Naive thymus-derived CD4-positive, alpha-beta T cell (primary cell): Measurements from ENCODE around the gene SLC9A3. TPM values are rescaled to one million over a fixed set of nuclear protein-coding genes. Genes with fewer than 3 reads are reported as not detected.
A peak's percentile ranks its signal among the peaks of the same experiment; 100 is the strongest.

Experiments used
- ATAC-seq: fragments of 150-1000 bp; cut with Tn5 transposase; 2 replicates; pipeline ENCODE4 v1.10.0; 2021; ENCODE audit warnings: mild to moderate bottlenecking, moderate library complexity
- CTCF ChIA-PET: fragments of 350-600 bp; sonication (Branson Sonifier 250); formaldehyde crosslinking; loops from one replicate; lab custom pipeline; 2021; ENCODE audit warnings: antibody characterized with exemption; lab: Charles Lee
- POLR2A ChIA-PET: fragments of 350-600 bp; sonication (Branson Sonifier 250); formaldehyde crosslinking; loops from one replicate; lab custom pipeline; 2021; ENCODE audit warnings: antibody characterized with exemption, inconsistent platforms; lab: Charles Lee
- DNase-seq, 9 donors: peaks; one replicate each; pipeline versions ENCODE4 v3.0.0 to v3.0.0-alpha.2; 2020 to 2022; ENCODE audit warnings: mixed read lengths in 1 of 9
- H3K27ac ChIP-seq: one replicate; pipeline ENCODE4 v1.7.0; 2013; ENCODE audit warnings: mild to moderate bottlenecking, low read depth, low read length, moderate library complexity
- H3K27me3 ChIP-seq, 2 donors: one replicate each; pipeline ENCODE4 v1.7.0; 2013; ENCODE audit warnings: low read length in 2 of 2, mild to moderate bottlenecking in 2 of 2, moderate library complexity in 2 of 2; ENCODE audit not compliant: control insufficient read depth in 2 of 2, insufficient read depth in 2 of 2
- H3K36me3 ChIP-seq, 3 experiments: 1 replicate in 2 of 3; 2 replicates in 1 of 3; pipeline ENCODE4 v1.7.0; 2013; ENCODE audit warnings: low read length in 3 of 3, mild to moderate bottlenecking in 3 of 3, moderate library complexity in 1 of 3; ENCODE audit not compliant: insufficient read depth in 3 of 3, control insufficient read depth in 2 of 3
- H3K4me1 ChIP-seq, 2 donors: one replicate each; pipeline ENCODE4 v1.7.0; 2013; ENCODE audit warnings: low read length in 2 of 2, mild to moderate bottlenecking in 2 of 2, moderate library complexity in 1 of 2; ENCODE audit not compliant: control insufficient read depth in 2 of 2, insufficient read depth in 2 of 2
- H3K4me3 ChIP-seq: 2 replicates; pipeline ENCODE4 v1.7.0; 2013; ENCODE audit warnings: mild to moderate bottlenecking, low read length
- H3K9me3 ChIP-seq, 3 experiments: 1 replicate in 2 of 3; 2 replicates in 1 of 3; pipeline ENCODE4 v1.7.0; 2013; ENCODE audit warnings: low read length in 3 of 3; ENCODE audit not compliant: control insufficient read depth in 2 of 3
- H3K27ac Mint-ChIP-seq, 9 donors: one replicate each; pipeline ENCODE4 v1.8.0; 2020 to 2022; ENCODE audit warnings: mixed read lengths in 9 of 9, mild to moderate bottlenecking in 8 of 9, moderate library complexity in 5 of 9, inconsistent platforms in 2 of 9
- H3K27me3 Mint-ChIP-seq, 5 donors: one replicate each; pipeline ENCODE4 v1.8.0; 2021 to 2022; ENCODE audit warnings: mixed read lengths in 5 of 5, mild to moderate bottlenecking in 1 of 5
- H3K36me3 Mint-ChIP-seq, 5 donors: one replicate each; pipeline ENCODE4 v1.8.0; 2020 to 2022; ENCODE audit warnings: mixed read lengths in 5 of 5, mild to moderate bottlenecking in 3 of 5, inconsistent platforms in 1 of 5
- H3K4me1 Mint-ChIP-seq, 7 donors: one replicate each; pipeline ENCODE4 v1.8.0; 2020 to 2022; ENCODE audit warnings: mixed read lengths in 7 of 7, mild to moderate bottlenecking in 3 of 7, inconsistent platforms in 1 of 7
- H3K4me3 Mint-ChIP-seq, 10 donors: one replicate each; pipeline ENCODE4 v1.8.0; 2020 to 2022; ENCODE audit warnings: mild to moderate bottlenecking in 10 of 10, mixed read lengths in 10 of 10, moderate library complexity in 6 of 10, inconsistent platforms in 2 of 10
- H3K9me3 Mint-ChIP-seq, 11 donors: one replicate each; pipeline ENCODE4 v1.8.0; 2020 to 2022; ENCODE audit warnings: mixed read lengths in 11 of 11, mild to moderate bottlenecking in 4 of 11, inconsistent platforms in 1 of 11, moderate library complexity in 1 of 11
- intact Hi-C, 2 donors: fragments of 100-400 bp; cut with micrococcal nuclease; formaldehyde crosslinking; loops; one replicate each; pipeline ENCODE4 v1.15.1; 2023
- polyA plus RNA-seq, 2 donors: library from polyadenylated mRNA; unstranded; fragments of 300-500 nt; fragmentation: Illumina TruSeq; gene quantifications; one replicate each; pipeline ENCODE4 v1.2.3, GENCODE V29; 2021
- total RNA-seq, 6 experiments: library from RNA in 5 of 6; stranded (reverse) in 5 of 6; gene quantifications; 1 replicate in 5 of 6; 2 replicates in 1 of 6; pipeline ENCODE4 v1.2.3 and lab custom pipeline; 2021 to 2026

The SLC9A3 gene
- total and polyA plus RNA-seq, 7 experiments from 2014 or later: 1.5 to 5.5 (median 3.2) TPM

DNA sequence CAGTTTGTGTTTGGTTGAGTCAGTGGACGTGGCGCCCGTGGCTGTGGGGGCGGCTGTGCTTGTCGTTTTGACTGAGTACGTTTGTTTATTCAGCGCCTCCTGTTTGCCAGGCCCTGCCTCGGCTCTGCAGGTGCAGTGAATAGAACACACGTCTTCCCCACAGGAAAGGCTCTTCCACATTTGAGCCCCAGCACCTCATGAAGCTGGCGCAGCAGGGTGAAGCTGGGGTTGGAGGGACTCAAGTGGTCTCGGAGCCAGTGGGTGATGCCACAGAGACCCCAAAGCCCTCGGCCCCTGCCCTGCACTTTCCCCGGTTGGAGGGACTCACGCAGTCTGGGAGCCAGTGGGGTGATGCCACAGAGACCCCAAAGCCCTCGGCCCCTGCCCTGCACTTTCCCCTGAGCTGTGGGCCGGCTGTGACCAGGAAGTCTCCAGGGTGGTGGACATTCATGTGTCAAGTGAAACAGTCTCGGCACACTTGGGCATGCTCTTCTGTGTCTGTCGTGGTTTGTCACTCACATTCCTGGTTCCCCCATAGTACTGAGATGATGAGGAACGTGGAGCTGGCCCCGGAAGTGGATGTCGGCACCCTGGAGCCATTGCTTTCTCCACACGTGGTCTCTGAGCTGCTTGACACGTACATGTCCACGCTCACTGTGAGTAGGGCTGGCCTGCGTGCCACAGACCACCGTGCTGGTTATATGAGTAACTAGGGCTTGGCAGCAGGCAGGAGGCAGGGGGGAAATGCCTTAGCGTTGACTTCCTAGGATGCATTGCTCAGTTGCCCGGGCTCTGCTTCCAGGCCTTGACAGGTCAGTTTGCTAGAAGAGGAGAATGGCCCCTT, 67.7 kb downstream of the SLC9A3 start:
- Mint-ChIP-seq H3K27me3 (no peaks in the 10 kb centered on the region), H3K9me3 (peaks cover 4 to 15% (median 12%) of the 10 kb centered on the region in 11 donors), H3K4me1 (peaks cover 22 to 67% (median 36%) of the 10 kb centered on the region in 7 donors), H3K36me3 (peaks cover 29 to 72% (median 53%) of the 10 kb centered on the region in 5 donors), H3K27ac (peak overlapping the region in 1 of 9 donors; percentile 21), H3K4me3 (no peak overlapping the region)
- peak in 1 of 9 donors; percentile 17 for DNase-seq
- POLR2A ChIA-PET: no interaction called here
- no peak for ATAC-seq
- no peaks in the 10 kb centered on the region for H3K27me3 ChIP-seq
- peaks cover 0 to 10% (median 0%) of the 10 kb centered on the region in 3 experiments for H3K9me3 ChIP-seq
- H3K4me3 ChIP-seq: no peak overlapping the region
- H3K36me3 ChIP-seq: peaks cover 13 to 89% (median 15%) of the 10 kb centered on the region in 3 experiments
- intact Hi-C loops: no loop called here
- H3K4me1 ChIP-seq: peaks cover 0 to 20% of the 10 kb centered on the region in 2 donors
- CTCF ChIA-PET: no interaction called here
- H3K27ac ChIP-seq: no peak overlapping the region

DNA sequence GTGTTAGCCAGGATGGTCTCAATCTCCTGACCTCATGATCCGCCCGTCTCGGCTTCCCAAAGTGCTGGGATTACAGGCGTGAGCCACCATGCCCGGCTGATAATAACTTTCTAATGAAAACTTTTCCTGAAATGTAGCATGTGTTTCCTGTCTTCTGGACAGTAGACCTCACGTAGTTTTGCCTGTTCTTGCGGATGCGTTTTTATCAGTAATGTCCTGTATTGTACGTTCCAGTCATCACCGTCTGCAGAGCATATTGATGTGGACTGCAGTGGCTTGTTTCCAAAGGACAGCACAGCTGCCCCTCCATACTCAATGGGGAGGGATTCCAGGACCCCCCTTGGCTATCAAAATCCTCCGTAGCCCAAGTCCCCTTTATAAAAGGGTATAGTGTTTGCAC, 68.4 kb downstream of the SLC9A3 start:
- POLR2A ChIA-PET: no interaction called here
- peaks cover 16 to 95% (median 23%) of the 10 kb centered on the region in 3 experiments for H3K36me3 ChIP-seq
- CTCF ChIA-PET: no interaction called here

DNA sequence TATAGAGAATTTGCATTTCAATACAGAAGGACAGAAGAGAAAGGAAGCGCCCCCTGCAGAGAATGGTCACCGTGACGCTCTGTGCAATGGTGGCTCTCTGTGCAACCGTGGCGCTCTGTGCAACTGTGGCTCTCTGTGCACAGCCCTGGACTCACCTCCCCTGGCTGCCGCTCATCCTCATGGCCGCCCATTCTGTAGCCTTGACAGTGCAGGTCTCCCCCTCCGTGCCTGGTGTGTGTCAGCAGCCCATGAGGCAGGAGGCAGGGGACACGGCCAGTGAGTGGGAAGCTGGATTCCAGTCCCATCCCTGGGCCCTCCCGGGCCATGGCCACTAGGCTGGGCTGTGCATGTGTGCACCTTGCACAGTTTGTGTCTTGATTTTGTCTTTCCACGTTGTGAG, 69.3 kb downstream of the SLC9A3 start:
- Histone ChIP-seq H3K27me3 (no peaks in the 10 kb centered on the region), H3K4me3 (no peak overlapping the region), H3K36me3 (peaks cover 16 to 93% (median 23%) of the 10 kb centered on the region in 3 experiments), H3K4me1 (peaks cover 0 to 20% of the 10 kb centered on the region in 2 donors), H3K9me3 (peaks cover 0 to 13% (median 0%) of the 10 kb centered on the region in 3 experiments), H3K27ac (no peak overlapping the region)
- ATAC-seq (no peak), DNase-seq (peak in 1 of 9 donors; percentile 19)
- ChIA-PET CTCF (no interaction called here), POLR2A (no interaction called here)
- H3K27ac Mint-ChIP-seq: peak overlapping the region in 1 of 9 donors; percentile 89
- intact Hi-C loops: no loop called here
- H3K36me3 Mint-ChIP-seq: peaks cover 34 to 79% (median 64%) of the 10 kb centered on the region in 5 donors
- no peak overlapping the region for H3K4me3 Mint-ChIP-seq
- H3K9me3 Mint-ChIP-seq: peaks cover 4 to 27% (median 15%) of the 10 kb centered on the region in 11 donors
- H3K4me1 Mint-ChIP-seq: peaks cover 22 to 59% (median 43%) of the 10 kb centered on the region in 7 donors
- no peaks in the 10 kb centered on the region for H3K27me3 Mint-ChIP-seq

More for the DNA sequence above, 68.4 kb downstream of the SLC9A3 start:
- H3K27me3 ChIP-seq: no peaks in the 10 kb centered on the region
- peaks cover 22 to 68% (median 36%) of the 10 kb centered on the region in 7 donors for H3K4me1 Mint-ChIP-seq
- intact Hi-C loops: no loop called here
- H3K27ac ChIP-seq: no peak overlapping the region
- peaks cover 0 to 20% of the 10 kb centered on the region in 2 donors for H3K4me1 ChIP-seq
- peak overlapping the region in 1 of 9 donors; percentile 17 for H3K27ac Mint-ChIP-seq
- H3K9me3 Mint-ChIP-seq: peaks cover 4 to 21% (median 15%) of the 10 kb centered on the region in 11 donors
- H3K4me3 Mint-ChIP-seq: no peak overlapping the region
- H3K9me3 ChIP-seq: peaks cover 0 to 13% (median 0%) of the 10 kb centered on the region in 3 experiments
- DNase-seq (no peak), ATAC-seq (no peak)
- no peak overlapping the region for H3K4me3 ChIP-seq
- peaks cover 32 to 78% (median 60%) of the 10 kb centered on the region in 5 donors for H3K36me3 Mint-ChIP-seq
- no peaks in the 10 kb centered on the region for H3K27me3 Mint-ChIP-seq

DNA sequence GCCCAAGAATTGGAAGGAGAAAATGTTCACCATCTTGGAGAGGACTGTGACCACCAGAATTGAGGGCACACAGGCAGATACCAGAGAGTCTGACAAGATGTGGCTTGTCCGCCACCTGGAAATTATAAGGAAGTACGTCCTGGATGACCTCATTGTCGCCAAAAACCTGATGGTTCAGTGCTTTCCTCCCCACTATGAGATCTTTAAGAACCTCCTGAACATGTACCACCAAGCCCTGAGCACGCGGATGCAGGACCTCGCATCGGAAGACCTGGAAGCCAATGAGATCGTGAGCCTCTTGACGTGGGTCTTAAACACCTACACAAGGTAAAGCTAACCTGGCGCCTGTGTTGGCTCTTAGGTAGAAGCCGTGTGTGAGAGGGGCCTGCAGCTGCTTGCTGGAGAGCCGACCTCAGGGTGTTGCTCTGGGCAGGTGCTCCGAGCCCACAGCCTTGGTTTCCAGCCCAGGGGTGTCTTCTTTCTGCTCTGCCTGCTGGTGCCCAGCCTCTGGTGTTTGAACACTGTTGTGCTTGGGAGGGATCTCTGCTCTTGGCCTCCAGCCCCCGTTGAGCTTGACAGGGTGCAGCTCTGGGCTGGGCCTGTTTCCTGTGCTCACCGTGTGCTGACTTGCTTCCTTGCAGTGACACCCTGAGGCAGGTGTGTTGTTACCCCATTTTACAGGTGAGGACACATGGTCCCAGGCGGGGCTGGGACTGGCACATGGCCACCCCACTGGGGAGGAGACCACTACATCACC, 70.3 kb downstream of the SLC9A3 start:
- POLR2A ChIA-PET: no interaction called here
- peaks cover 21 to 95% (median 23%) of the 10 kb centered on the region in 3 experiments for H3K36me3 ChIP-seq
- Mint-ChIP-seq H3K36me3 (peaks cover 41 to 81% (median 66%) of the 10 kb centered on the region in 5 donors), H3K4me1 (peaks cover 28 to 62% (median 50%) of the 10 kb centered on the region in 7 donors), H3K27me3 (no peaks in the 10 kb centered on the region), H3K27ac (peak overlapping the region; percentile 57 to 90 (median 78)), H3K9me3 (peaks cover 4 to 27% (median 15%) of the 10 kb centered on the region in 11 donors), H3K4me3 (peak overlapping the region in 8 of 10 donors; percentile 2 to 75 (median 54))
- CTCF ChIA-PET: interaction anchor here (0.6 to 1.0 kb wide), 3 partner anchors 8 to 265 kb away, joined by 3 to 5 read pairs (median 4); no protein-coding TSS in a partner anchor
- no peak overlapping the region for H3K4me3 ChIP-seq
- peak overlapping the region; percentile 18 for H3K27ac ChIP-seq
- DNase-seq (peak in 1 of 9 donors; percentile 21), ATAC-seq (peak; percentile 29)
- intact Hi-C loops: no loop called here
- H3K9me3 ChIP-seq: peaks cover 0 to 13% (median 0%) of the 10 kb centered on the region in 3 experiments
- H3K4me1 ChIP-seq: peaks cover 0 to 20% of the 10 kb centered on the region in 2 donors
- H3K27me3 ChIP-seq: no peaks in the 10 kb centered on the region

DNA sequence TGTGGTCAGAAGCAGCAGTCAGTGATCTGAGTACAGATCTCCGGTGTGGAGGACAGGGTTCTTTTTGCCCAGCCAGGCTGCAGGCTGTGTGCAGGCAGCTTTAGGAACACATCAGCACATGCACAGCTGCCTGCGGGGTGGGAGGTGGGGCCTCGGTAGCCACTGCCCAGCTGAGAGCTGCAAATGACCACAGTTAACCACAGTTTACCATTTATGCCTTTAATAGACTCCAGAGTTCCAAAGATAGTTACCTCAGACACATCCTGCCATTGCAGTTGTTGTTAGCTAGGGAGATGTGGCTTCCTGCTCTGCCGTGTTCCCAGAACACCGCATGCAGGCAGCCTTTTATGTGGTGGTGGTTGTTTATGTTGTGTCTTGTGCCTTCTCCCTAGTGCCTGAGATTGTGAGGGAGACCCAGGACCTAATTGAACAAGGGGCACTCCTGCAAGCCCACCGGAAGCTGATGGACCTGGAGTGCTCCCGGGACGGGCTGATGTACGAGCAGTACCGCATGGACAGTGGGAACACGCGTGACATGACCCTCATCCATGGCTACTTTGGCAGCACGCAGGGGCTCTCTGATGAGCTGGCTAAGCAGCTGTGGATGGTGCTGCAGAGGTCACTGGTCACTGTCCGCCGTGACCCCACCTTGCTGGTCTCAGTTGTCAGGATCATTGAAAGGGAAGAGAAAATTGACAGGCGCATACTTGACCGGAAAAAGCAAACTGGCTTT, 71.1 kb downstream of the SLC9A3 start:
- Mint-ChIP-seq H3K27ac (peak overlapping the region; percentile 41 to 90 (median 77)), H3K4me1 (peaks cover 34 to 64% (median 49%) of the 10 kb centered on the region in 7 donors), H3K4me3 (peak overlapping the region in 6 of 10 donors; percentile 31 to 75 (median 50)), H3K36me3 (peaks cover 47 to 81% (median 66%) of the 10 kb centered on the region in 5 donors), H3K9me3 (peaks cover 4 to 27% (median 15%) of the 10 kb centered on the region in 11 donors), H3K27me3 (no peaks in the 10 kb centered on the region)
- intact Hi-C loops: no loop called here
- ChIA-PET CTCF (interaction anchor here (0.6 kb wide), 1 partner anchor 243 kb away, joined by 3 read pairs; no protein-coding TSS in a partner anchor), POLR2A (no interaction called here)
- Histone ChIP-seq H3K4me3 (no peak overlapping the region), H3K27ac (no peak overlapping the region), H3K9me3 (peaks cover 0 to 13% (median 0%) of the 10 kb centered on the region in 3 experiments), H3K36me3 (peaks cover 23 to 96% (median 25%) of the 10 kb centered on the region in 3 experiments), H3K27me3 (no peaks in the 10 kb centered on the region), H3K4me1 (peaks cover 0 to 20% of the 10 kb centered on the region in 2 donors)
- no peak for ATAC-seq
- DNase-seq: peak in 1 of 9 donors; percentile 22
